Body of pancreas (tissue), 4 donors: Measurements from ENCODE around the gene CDK11B. TPM values are rescaled to one million over a fixed set of nuclear protein-coding genes. Genes with fewer than 3 reads are reported as not detected.
A peak's percentile ranks its signal among the peaks of the same experiment; 100 is the strongest.

Experiments
- ATAC-seq: fragments of 150-250 bp; one replicate; pipeline ENCODE4 v1.9.1; 2016
- DNase-seq, 4 donors: peaks; one replicate each; pipeline ENCODE4 v3.0.0-alpha.2; 2019
- H3K27ac ChIP-seq, 4 donors: fragments of 200-600 bp; sonication (generic); 1 replicate in 3 of 4; 2 replicates in 1 of 4; pipeline versions ENCODE4 v1.5.1 to v1.6.1; 2016 to 2019; ENCODE audit warnings: mild to moderate bottlenecking in 1 of 4, mixed read lengths in 1 of 4, moderate library complexity in 1 of 4
- H3K27me3 ChIP-seq, 2 donors: fragments of 200-600 bp; sonication (generic); one replicate each; pipeline ENCODE4 v1.6.0; 2016; ENCODE audit warnings: mild to moderate bottlenecking in 1 of 2
- H3K36me3 ChIP-seq, 2 donors: fragments of 200-600 bp; sonication (generic); replicated peaks in 1 of 2; 2 replicates each; pipeline ENCODE4 v1.5.1; 2016; ENCODE audit warnings: low read depth in 2 of 2; ENCODE audit not compliant: insufficient read depth in 1 of 2
- H3K4me1 ChIP-seq: fragments of 200-600 bp; sonication (generic); one replicate; pipeline ENCODE4 v1.6.0; 2016
- H3K4me3 ChIP-seq, 2 donors: fragments of 200-600 bp; sonication (generic); 1 replicate in 1 of 2; 2 replicates in 1 of 2; pipeline ENCODE4 v1.5.1; 2016 to 2019
- H3K9me3 ChIP-seq, 3 donors: fragments of 200-600 bp; sonication (generic); 1 replicate in 2 of 3; 2 replicates in 1 of 3; pipeline ENCODE4 v1.5.1; 2016
- CTCF ChIP-seq, 7 experiments: fragments of 450-650 bp in 4 of 7; fragments of 200-600 bp in 3 of 7; sonication (generic) in 3 of 7; IDR thresholded peaks; one replicate each; pipeline ENCODE4 v1.5.1; 2016 to 2019; ENCODE audit warnings: antibody characterized with exemption in 7 of 7
- POLR2A ChIP-seq, 3 donors: fragments of 450-650 bp; IDR thresholded peaks; one replicate each; pipeline ENCODE4 v1.6.1; 2016; ENCODE audit warnings: antibody characterized with exemption in 3 of 3, mild to moderate bottlenecking in 2 of 3
- WGBS, 2 donors: methylation state at CpG; one replicate each; pipeline ENCODE4 v1.1.5; 2017; 5-methylcytosine and 5-hydroxymethylcytosine counted together
- intact Hi-C: fragments of 100-400 bp; cut with DNase I; formaldehyde crosslinking; loops from one replicate; pipeline ENCODE4 v1.15.1; 2023
- total RNA-seq, 2 donors: library from RNA; depleted of rRNA; stranded (reverse); fragments of >200 nt; gene quantifications; one replicate each; pipeline ENCODE4 v1.1.0, GENCODE V29; 2016

CDK11B gene
- total RNA-seq, 2 donors from 2014 or later = 14.5 to 45.5 TPM

- TF ChIP-seq CTCF (IDR thresholded peaks at IDR 0.05) (no peak), POLR2A (IDR thresholded peaks at IDR 0.05) (peak in 2 of 3 donors; percentile 41 to 44)
- H3K4me3 ChIP-seq = peak overlapping the region; percentile 14 to 98
- DNase-seq = peak; percentile 57 to 76 (median 63)
- no peaks in the 10 kb centered on the region for H3K36me3 ChIP-seq
- peaks cover 30% of the 10 kb centered on the region for H3K4me1 ChIP-seq
- no peaks in the 10 kb centered on the region for H3K9me3 ChIP-seq
- H3K27me3 ChIP-seq = no peaks in the 10 kb centered on the region
- 1 to 6% methylated on average over 21 to 30 of the region's 30 CpGs for WGBS, 2 donors
- peak overlapping the region; percentile 20 to 100 (median 96) for H3K27ac ChIP-seq
- intact Hi-C loops = no loop called here
- peak; percentile 3 for ATAC-seq
Observed at GRCh38 chr1:1614204-1614953, 44.4 kb downstream of the CDK11B start.

- DNase-seq (no peak), ATAC-seq (no peak)
- intact Hi-C loops = no loop called here
- no peak overlapping the region for H3K4me3 ChIP-seq
- peaks cover 30% of the 10 kb centered on the region for H3K4me1 ChIP-seq
- H3K27me3 ChIP-seq = no peaks in the 10 kb centered on the region
- TF ChIP-seq CTCF (IDR thresholded peaks at IDR 0.05) (no peak), POLR2A (IDR thresholded peaks at IDR 0.05) (no peak)
- peak overlapping the region in 3 of 4 donors; percentile 47 to 100 (median 98) for H3K27ac ChIP-seq
- WGBS, 2 donors = 18 to 20% methylated on average over 11 of the region's 11 CpGs
- no peaks in the 10 kb centered on the region for H3K9me3 ChIP-seq
- no peaks in the 10 kb centered on the region for H3K36me3 ChIP-seq
Observed at GRCh38 chr1:1613509-1614082, 45.2 kb downstream of the CDK11B start.

GRCh38 chr1:1612104-1612400 is 46.8 kb downstream of the CDK11B start:
- peak overlapping the region in 1 of 4 donors; percentile 4 for H3K27ac ChIP-seq
- H3K36me3 ChIP-seq = no peaks in the 10 kb centered on the region
- no peak overlapping the region for H3K4me3 ChIP-seq
- intact Hi-C loops = no loop called here
- H3K9me3 ChIP-seq = no peaks in the 10 kb centered on the region
- DNase-seq = no peak
- H3K27me3 ChIP-seq = no peaks in the 10 kb centered on the region
- 84 to 85% methylated on average over 3 of the region's 3 CpGs for WGBS, 2 donors
- no peak for TF ChIP-seq POLR2A (IDR thresholded peaks at IDR 0.05)
- peaks cover 25% of the 10 kb centered on the region for H3K4me1 ChIP-seq
- no peak for ATAC-seq

- intact Hi-C loops = no loop called here
- no peaks in the 10 kb centered on the region for H3K9me3 ChIP-seq
- no peak overlapping the region for H3K4me3 ChIP-seq
- peak in 1 of 4 donors; percentile 6 for DNase-seq
- no peak for ATAC-seq
- no peak for TF ChIP-seq POLR2A (IDR thresholded peaks at IDR 0.05)
- TF ChIP-seq CTCF (IDR thresholded peaks at IDR 0.05) = no peak
- 77 to 79% methylated on average over 4 to 9 of the region's 9 CpGs for WGBS, 2 donors
- H3K27ac ChIP-seq = peak overlapping the region in 1 of 4 donors; percentile 18
- peaks cover 17% of the 10 kb centered on the region for H3K4me1 ChIP-seq
- no peaks in the 10 kb centered on the region for H3K27me3 ChIP-seq
- H3K36me3 ChIP-seq = no peaks in the 10 kb centered on the region
Observed at GRCh38 chr1:1610796-1611195, 48.0 kb downstream of the CDK11B start.

- Histone ChIP-seq H3K36me3 (no peaks in the 10 kb centered on the region), H3K27ac (no peak overlapping the region), H3K27me3 (no peaks in the 10 kb centered on the region), H3K9me3 (no peaks in the 10 kb centered on the region), H3K4me1 (peaks cover 17% of the 10 kb centered on the region), H3K4me3 (no peak overlapping the region)
- 71 to 76% methylated on average over 12 of the region's 12 CpGs for WGBS, 2 donors
- TF ChIP-seq POLR2A (IDR thresholded peaks at IDR 0.05) (no peak), CTCF (IDR thresholded peaks at IDR 0.05) (no peak)
- intact Hi-C loops = no loop called here
- ATAC-seq (no peak), DNase-seq (no peak)
Observed at GRCh38 chr1:1609822-1610485, 48.9 kb downstream of the CDK11B start.
